Endothelial cell of umbilical vein (primary cell): ENCODE measurements around the gene RBM20. TPM values are rescaled to one million over a fixed set of nuclear protein-coding genes. Genes with fewer than 3 reads are reported as not detected.
A peak's percentile ranks its signal among the peaks of the same experiment; 100 is the strongest.

Experiments
- BruUV-seq: library from RNA; stranded (reverse); fragments of 400-500 nt; replicated peaks from 2 replicates; lab custom pipeline; 2021; lab: Mats Ljungman, UMichigan
- CTCF ChIA-PET: fragments of 300-600, 350-600 bp; sonication (Branson Sonifier 250); formaldehyde crosslinking; loops from one replicate; lab custom pipeline; 2021; ENCODE audit warnings: antibody characterized with exemption, inconsistent platforms; lab: Charles Lee
- POLR2A ChIA-PET: fragments of 300-600, 350-600 bp; sonication (Branson Sonifier 250); formaldehyde crosslinking; loops from one replicate; lab custom pipeline; 2021; ENCODE audit warnings: antibody characterized with exemption, inconsistent platforms; lab: Charles Lee
- DNase-seq: peaks from one replicate; pipeline ENCODE4 v3.0.0-alpha.2; 2011; ENCODE audit warnings: low read depth, low spot score
- FAIRE-seq: peaks from 2 replicates; lab custom pipeline; 2011; peaks lifted over from hg19 to GRCh38; lab: Jason Lieb, UNC
- H2AFZ ChIP-seq: 2 replicates; pipeline ENCODE4 v1.6.0; 2012; ENCODE audit warnings: low read depth, low read length, control low read depth, inconsistent platforms
- H3K27ac ChIP-seq: 2 replicates; pipeline ENCODE4 v1.5.1; 2011; ENCODE audit warnings: low read depth, mild to moderate bottlenecking, control low read depth, low read length, moderate library complexity; ENCODE audit not compliant: insufficient read depth
- H3K27me3 ChIP-seq, 2 experiments: 2 replicates each; pipeline versions ENCODE4 v1.6.0 to v1.6.1; 2011; ENCODE audit warnings: low read length in 2 of 2, mixed read lengths in 1 of 2; ENCODE audit not compliant: control insufficient read depth in 2 of 2, insufficient read depth in 2 of 2
- H3K36me3 ChIP-seq, 2 experiments: 2 replicates in 1 of 2; 3 replicates in 1 of 2; pipeline ENCODE4 v1.5.1; 2011; ENCODE audit warnings: low read length in 2 of 2, mild to moderate bottlenecking in 1 of 2, moderate library complexity in 1 of 2; ENCODE audit not compliant: control insufficient read depth in 2 of 2, insufficient read depth in 2 of 2; ENCODE audit errors: extremely low read depth in 1 of 2
- H3K4me1 ChIP-seq: 3 replicates; pipeline ENCODE4 v1.5.1; 2011; ENCODE audit warnings: mild to moderate bottlenecking, low read length; ENCODE audit not compliant: control insufficient read depth, insufficient read depth; ENCODE audit errors: extremely low read depth
- H3K4me2 ChIP-seq: 2 replicates; pipeline ENCODE4 v1.6.1; 2011; ENCODE audit warnings: low read length, control low read depth, mixed read lengths; ENCODE audit not compliant: insufficient read depth
- H3K4me3 ChIP-seq, 3 experiments: fragments of 200-600 bp in 1 of 3; sonication (generic), shearing (Covaris generic) in 1 of 3; replicated peaks in 1 of 3; 2 replicates each; pipeline ENCODE4 v1.5.1; 2011 to 2016; ENCODE audit warnings: control low read depth in 3 of 3, low read length in 3 of 3, mild to moderate bottlenecking in 2 of 3, inconsistent platforms in 1 of 3, low read depth in 1 of 3, moderate library complexity in 1 of 3; ENCODE audit not compliant: insufficient read depth in 1 of 3
- H3K79me2 ChIP-seq: 2 replicates; pipeline ENCODE4 v1.6.0; 2012; ENCODE audit warnings: low read length, inconsistent platforms; ENCODE audit not compliant: control insufficient read depth, insufficient read depth
- H3K9ac ChIP-seq: replicated peaks from 2 replicates; pipeline ENCODE3; 2011; ENCODE audit warnings: low read length, control low read depth; ENCODE audit not compliant: insufficient read depth; ENCODE audit errors: extremely low read depth
- H3K9me1 ChIP-seq: replicated peaks from 3 replicates; pipeline ENCODE4 v1.6.0; 2011; ENCODE audit warnings: mild to moderate bottlenecking, low read length; ENCODE audit not compliant: control insufficient read depth, insufficient read depth; ENCODE audit errors: extremely low read depth
- H3K9me3 ChIP-seq: replicated peaks from 2 replicates; pipeline ENCODE4 v1.5.1; 2012; ENCODE audit warnings: low read length, inconsistent platforms; ENCODE audit not compliant: control insufficient read depth, insufficient read depth
- H4K20me1 ChIP-seq: replicated peaks from 2 replicates; pipeline ENCODE3; 2011; ENCODE audit warnings: mild to moderate bottlenecking, low read length; ENCODE audit not compliant: control insufficient read depth, insufficient read depth; ENCODE audit errors: extremely low read depth
- CTCF ChIP-seq, 2 donors: IDR thresholded peaks; 1 replicate in 1 of 2; 2 replicates in 1 of 2; pipeline ENCODE4 v1.5.1; 2011; ENCODE audit warnings: low read length in 2 of 2, mild to moderate bottlenecking in 2 of 2, moderate library complexity in 2 of 2, control low read depth in 1 of 2, inconsistent platforms in 1 of 2, low read depth in 1 of 2; ENCODE audit not compliant: insufficient read depth in 1 of 2; ENCODE audit errors: extremely low read depth in 1 of 2
- EZH2 ChIP-seq: IDR thresholded peaks from 2 replicates; pipeline ENCODE4 v1.6.1; 2012; ENCODE audit warnings: borderline replicate concordance, low read depth, mild to moderate bottlenecking, moderate library complexity, low read length, inconsistent platforms; ENCODE audit not compliant: severe bottlenecking
- FOS ChIP-seq: IDR thresholded peaks from 2 replicates; pipeline ENCODE4 v1.6.1; 2011; ENCODE audit warnings: mild to moderate bottlenecking, low read length, moderate library complexity, borderline replicate concordance; ENCODE audit not compliant: insufficient read depth
- GATA2 ChIP-seq: IDR thresholded peaks from 2 replicates; pipeline ENCODE4 v1.7.0; 2011; ENCODE audit warnings: low read depth, mild to moderate bottlenecking, moderate library complexity, mixed read lengths, low read length; ENCODE audit not compliant: insufficient read length, insufficient read depth
- JUN ChIP-seq: IDR thresholded peaks from 2 replicates; pipeline ENCODE4 v1.6.1; 2011; ENCODE audit warnings: borderline replicate concordance, low read depth; ENCODE audit not compliant: insufficient read length, insufficient read depth
- MAX ChIP-seq: IDR thresholded peaks from 2 replicates; pipeline ENCODE4 v1.6.1; 2011; ENCODE audit not compliant: insufficient read depth, insufficient read length
- MYC ChIP-seq: IDR thresholded peaks from one replicate; pipeline ENCODE4 v1.6.1; 2011; ENCODE audit warnings: mild to moderate bottlenecking, low read depth, low read length
- POLR2A ChIP-seq: IDR thresholded peaks from 2 replicates; pipeline ENCODE4 v1.6.1; 2012; ENCODE audit warnings: low read depth, mild to moderate bottlenecking, control low read depth, low read length
- POLR2AphosphoS5 ChIP-seq: IDR thresholded peaks from 2 replicates; pipeline ENCODE4 v1.6.1; 2012; ENCODE audit warnings: low read depth, mild to moderate bottlenecking, control low read depth, low read length, moderate library complexity; ENCODE audit not compliant: insufficient read depth
- dilution Hi-C: fragments of 300-500 bp; cut with MboI; formaldehyde crosslinking; loops from one replicate; pipeline ENCODE4 v1.15.0; 2019; ENCODE audit warnings: low sequenced_read_pairs; ENCODE audit not compliant: extremely low pct_ligation_motif_present
- intact Hi-C: fragments of 100-400 bp; cut with micrococcal nuclease; formaldehyde crosslinking; loops from one replicate; pipeline ENCODE4 v1.10.0; 2022
- polyA plus RNA-seq, 4 experiments: library from polyadenylated mRNA; depleted of rRNA in 3 of 4; stranded (reverse) in 3 of 4; unstranded in 1 of 4; fragments of >200 nt; gene quantifications; 2 replicates each; pipeline versions ENCODE4 v1.2.1 to v1.2.3, GENCODE V29; 2011 to 2012; ENCODE audit warnings: missing spikeins in 1 of 4
- total RNA-seq: library from RNA; stranded (reverse); gene quantifications from 2 replicates; pipeline ENCODE4 v1.2.3, GENCODE V29; 2021

The RBM20 gene
- total and polyA plus RNA-seq, 2 donors (not counting 3 experiments of a cell fraction or from before 2014, with no cell fraction given): 0.04 TPM; not detected in 1

- POLR2A ChIA-PET: no interaction called here
- no peak for DNase-seq
- Histone ChIP-seq H3K27me3 (peaks cover 32 to 44% of the 10 kb centered on the region in 2 experiments), H3K27ac (no peak overlapping the region), H3K9ac (peak overlapping the region; percentile 46), H3K4me1 (peaks cover 4% of the 10 kb centered on the region), H3K4me3 (peak overlapping the region; percentile 25 to 62 (median 52)), H4K20me1 (no peaks in the 10 kb centered on the region), H3K36me3 (no peaks in the 10 kb centered on the region), H3K9me3 (no peaks in the 10 kb centered on the region), H3K4me2 (peak overlapping the region; percentile 71), H2AFZ (peak overlapping the region; percentile 77), H3K9me1 (no peaks in the 10 kb centered on the region), H3K79me2 (no peaks in the 10 kb centered on the region)
- BruUV-seq: no TSS peak
- CTCF ChIA-PET: interaction anchor here (0.7 to 3.4 kb wide), 22 partner anchors 8 to 367 kb away, joined by 3 to 22 read pairs (median 5); partner anchors contain the start of genes RBM20 and SMNDC1
- TF ChIP-seq MYC: no peak
- TF ChIP-seq JUN: no peak
- no peak for TF ChIP-seq POLR2A
- no peak for TF ChIP-seq MAX
- TF ChIP-seq CTCF (IDR thresholded peaks at IDR 0.05; ENCODE audit: extremely low read depth in 1 of 2, insufficient read depth in 1 of 2, low read depth in 1 of 2, low read length in 2 of 2): no peak
- no peak for TF ChIP-seq FOS
- no peak for TF ChIP-seq EZH2
- no peak for TF ChIP-seq GATA2
- TF ChIP-seq POLR2AphosphoS5: no peak
- intact Hi-C loops (loop anchor here (2.0 to 5.0 kb wide), 3 partner anchors 62 to 366 kb away; partner anchors contain the start of gene PDCD4), dilution Hi-C loops (no loop called here)
- no peak for FAIRE-seq
These were observed 28.4 kb downstream of the RBM20 start for GRCh38 chr10:110672580-110672919.
